Measurements from ENCODE around the gene TOR1B.

Gene TOR1B

DNA sequence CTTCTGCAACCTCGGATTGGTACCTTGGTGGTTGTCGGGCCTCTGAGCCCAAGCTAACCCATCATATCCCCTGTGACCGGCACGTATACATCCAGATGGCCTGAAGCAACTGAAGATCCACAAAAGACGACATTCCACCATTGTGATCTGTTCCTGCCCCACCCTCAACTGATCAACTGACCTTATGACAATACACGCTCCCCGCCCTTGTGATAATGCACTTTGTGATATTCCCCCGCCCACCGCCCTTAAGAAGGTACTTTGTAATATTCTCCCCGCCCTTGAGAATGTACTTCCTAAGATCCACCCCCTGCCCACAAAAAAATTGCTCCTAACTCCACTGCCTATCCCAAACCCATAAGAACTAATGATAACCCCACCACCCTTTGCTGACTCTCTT lies 16.5 kb upstream of the TOR1B start:
- TF ChIP-seq POLR2AphosphoS5 (IDR thresholded peaks at IDR 0.05; ENCODE audit: low read depth, low read length): no peak
- no peak for TF ChIP-seq FOXP2 (optimal IDR thresholded peaks at IDR 0.05; ENCODE audit: borderline replicate concordance, extremely low read depth, extremely low read length, insufficient read depth)
- TF ChIP-seq REST (IDR thresholded peaks at IDR 0.05; ENCODE audit: insufficient read depth in 1 of 2, low read depth in 2 of 2, low read length in 2 of 2): no peak
- no peak for TF ChIP-seq SIN3A (IDR thresholded peaks at IDR 0.05; ENCODE audit: borderline replicate concordance, insufficient read depth, low read length)
- TF ChIP-seq TAF1 (IDR thresholded peaks at IDR 0.05; ENCODE audit: borderline replicate concordance, insufficient read depth, low read length): no peak

GRCh38 chr9:129794549-129794948 lies 8.4 kb upstream of the TOR1B start:
- TF ChIP-seq TAF1 (IDR thresholded peaks at IDR 0.05; ENCODE audit: borderline replicate concordance, insufficient read depth, low read length) (no peak), POLR2AphosphoS5 (IDR thresholded peaks at IDR 0.05; ENCODE audit: low read depth, low read length) (no peak), SIN3A (IDR thresholded peaks at IDR 0.05; ENCODE audit: borderline replicate concordance, insufficient read depth, low read length) (no peak), REST (IDR thresholded peaks at IDR 0.05; ENCODE audit: insufficient read depth in 1 of 2, low read depth in 2 of 2, low read length in 2 of 2) (no peak), FOXP2 (optimal IDR thresholded peaks at IDR 0.05; ENCODE audit: borderline replicate concordance, extremely low read depth, extremely low read length, insufficient read depth) (no peak)

DNA sequence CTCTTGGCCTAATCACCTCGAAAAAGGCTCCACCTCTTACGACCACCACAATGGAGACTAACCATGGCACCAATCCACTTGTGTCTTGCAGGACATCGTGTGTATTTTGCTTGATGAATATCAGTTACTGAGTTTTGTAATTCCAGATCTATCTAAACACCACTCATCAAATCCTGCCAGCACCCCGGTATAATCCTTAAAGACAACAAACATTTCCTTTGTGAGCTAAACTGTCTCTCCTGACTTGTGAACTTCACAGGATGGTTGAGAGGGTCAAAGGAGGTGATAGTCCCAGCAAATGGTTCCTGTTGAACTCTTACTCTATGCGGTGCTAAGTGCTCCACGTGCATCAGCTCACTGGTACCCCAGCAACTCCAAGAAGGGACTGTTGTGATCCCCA lies 4.0 kb upstream of the TOR1B start:
- TF ChIP-seq TAF1 (IDR thresholded peaks at IDR 0.05; ENCODE audit: borderline replicate concordance, insufficient read depth, low read length) (no peak), REST (IDR thresholded peaks at IDR 0.05; ENCODE audit: insufficient read depth in 1 of 2, low read depth in 2 of 2, low read length in 2 of 2) (no peak), SIN3A (IDR thresholded peaks at IDR 0.05; ENCODE audit: borderline replicate concordance, insufficient read depth, low read length) (no peak), POLR2AphosphoS5 (IDR thresholded peaks at IDR 0.05; ENCODE audit: low read depth, low read length) (no peak), FOXP2 (optimal IDR thresholded peaks at IDR 0.05; ENCODE audit: borderline replicate concordance, extremely low read depth, extremely low read length, insufficient read depth) (no peak)

DNA sequence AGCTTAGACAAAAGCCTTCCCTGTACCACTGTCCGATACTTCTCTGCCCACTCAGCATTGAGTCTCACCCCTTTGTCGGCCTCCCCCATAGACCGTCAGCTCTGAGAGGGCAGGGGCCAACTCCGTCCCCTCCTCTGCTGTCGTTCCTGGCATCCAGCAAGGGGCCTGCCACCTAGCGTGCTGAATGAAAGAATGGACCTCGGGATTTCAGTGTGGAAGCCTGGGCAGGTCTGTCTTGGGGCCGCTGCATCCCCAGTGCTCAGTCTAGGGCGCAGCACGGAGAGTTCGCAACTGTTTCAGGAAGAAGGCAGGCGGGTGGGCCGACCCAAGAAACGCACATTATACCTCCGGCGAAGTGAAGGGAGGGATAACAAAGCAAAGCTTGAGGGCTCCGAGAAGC lies 1.5 kb upstream of the TOR1B start:
- TF ChIP-seq SIN3A (IDR thresholded peaks at IDR 0.05; ENCODE audit: borderline replicate concordance, insufficient read depth, low read length) (no peak), REST (IDR thresholded peaks at IDR 0.05; ENCODE audit: insufficient read depth in 1 of 2, low read depth in 2 of 2, low read length in 2 of 2) (no peak), POLR2AphosphoS5 (IDR thresholded peaks at IDR 0.05; ENCODE audit: low read depth, low read length) (no peak), FOXP2 (optimal IDR thresholded peaks at IDR 0.05; ENCODE audit: borderline replicate concordance, extremely low read depth, extremely low read length, insufficient read depth) (no peak), TAF1 (IDR thresholded peaks at IDR 0.05; ENCODE audit: borderline replicate concordance, insufficient read depth, low read length) (no peak)

GRCh38 chr9:129803676-129804060 lies 684 bp downstream of the TOR1B start:
- TF ChIP-seq FOXP2 (optimal IDR thresholded peaks at IDR 0.05; ENCODE audit: borderline replicate concordance, extremely low read depth, extremely low read length, insufficient read depth) (no peak), TAF1 (IDR thresholded peaks at IDR 0.05; ENCODE audit: borderline replicate concordance, insufficient read depth, low read length) (no peak), POLR2AphosphoS5 (IDR thresholded peaks at IDR 0.05; ENCODE audit: low read depth, low read length) (no peak), REST (IDR thresholded peaks at IDR 0.05; ENCODE audit: insufficient read depth in 1 of 2, low read depth in 2 of 2, low read length in 2 of 2) (no peak), SIN3A (IDR thresholded peaks at IDR 0.05; ENCODE audit: borderline replicate concordance, insufficient read depth, low read length) (no peak)
